ENCODE measurements around the gene KLF5.
"Not testable (repeated sequence)": the region's sequence is repeated elsewhere in the genome, so short reads cannot be mapped to it uniquely, and the experiment has no call there.

Gene KLF5

DNA sequence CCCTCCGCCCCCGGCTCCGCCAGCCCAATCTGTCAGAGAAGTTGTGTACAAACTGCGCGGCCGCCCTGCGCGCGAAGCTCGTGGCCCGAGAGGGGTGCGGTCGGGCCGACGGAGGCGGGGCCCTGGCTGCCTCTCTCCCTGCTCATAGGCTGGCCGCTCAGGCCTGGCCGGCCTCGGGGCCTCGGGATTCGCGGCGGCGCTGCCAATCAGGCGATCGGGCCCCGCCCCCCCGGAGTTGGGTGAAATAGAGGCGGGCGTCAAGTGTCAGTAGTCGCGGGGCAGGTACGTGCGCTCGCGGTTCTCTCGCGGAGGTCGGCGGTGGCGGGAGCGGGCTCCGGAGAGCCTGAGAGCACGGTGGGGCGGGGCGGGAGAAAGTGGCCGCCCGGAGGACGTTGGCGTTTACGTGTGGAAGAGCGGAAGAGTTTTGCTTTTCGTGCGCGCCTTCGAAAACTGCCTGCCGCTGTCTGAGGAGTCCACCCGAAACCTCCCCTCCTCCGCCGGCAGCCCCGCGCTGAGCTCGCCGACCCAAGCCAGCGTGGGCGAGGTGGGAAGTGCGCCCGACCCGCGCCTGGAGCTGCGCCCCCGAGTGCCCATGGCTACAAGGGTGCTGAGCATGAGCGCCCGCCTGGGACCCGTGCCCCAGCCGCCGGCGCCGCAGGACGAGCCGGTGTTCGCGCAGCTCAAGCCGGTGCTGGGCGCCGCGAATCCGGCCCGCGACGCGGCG lies at the start of gene KLF5:
Gene KLF5, plus strand, starts transcription at position 270 of the 724 bp plus-strand sequence. Its CDS starts 323 bp downstream, at position 593.
- DNase-seq (ENCODE audit: low spot score): peak; percentile 86

- DNase-seq (ENCODE audit: low spot score): no peak
These were observed 47.1 kb upstream of the KLF5 start for GRCh38 chr13:73011751-73012150.

GRCh38 chr13:73015805-73016204 lies 43.0 kb upstream of the KLF5 start:
- DNase-seq (ENCODE audit: low spot score): no peak

DNA sequence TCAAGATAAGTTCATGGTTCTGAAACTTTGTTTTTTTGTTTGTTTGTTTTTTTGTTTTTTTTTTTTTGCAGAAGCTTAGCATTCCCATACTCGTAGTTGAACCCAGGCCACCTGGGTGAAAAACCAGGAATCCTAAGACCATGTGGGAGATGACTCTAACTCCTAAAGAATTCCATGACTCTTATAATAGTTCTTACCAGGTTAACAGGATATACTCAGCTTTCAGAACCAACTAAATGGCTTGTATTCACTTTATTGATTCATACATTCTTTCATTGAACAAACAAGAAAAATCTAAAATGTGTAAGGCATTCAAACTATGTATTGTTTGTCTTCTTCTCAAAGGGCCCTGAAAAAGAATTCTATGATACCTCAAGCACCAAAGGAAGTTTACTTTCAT lies 40.5 kb upstream of the KLF5 start:
- no peak for DNase-seq (ENCODE audit: low spot score)

- DNase-seq (ENCODE audit: low spot score): no peak
These were observed 33.4 kb upstream of the KLF5 start for GRCh38 chr13:73025217-73026012.

- DNase-seq (ENCODE audit: low spot score): no peak
These were observed 23.9 kb upstream of the KLF5 start for GRCh38 chr13:73034901-73035300.

GRCh38 chr13:73035660-73036059 lies 23.1 kb upstream of the KLF5 start:
- no peak for DNase-seq (ENCODE audit: low spot score)

DNA sequence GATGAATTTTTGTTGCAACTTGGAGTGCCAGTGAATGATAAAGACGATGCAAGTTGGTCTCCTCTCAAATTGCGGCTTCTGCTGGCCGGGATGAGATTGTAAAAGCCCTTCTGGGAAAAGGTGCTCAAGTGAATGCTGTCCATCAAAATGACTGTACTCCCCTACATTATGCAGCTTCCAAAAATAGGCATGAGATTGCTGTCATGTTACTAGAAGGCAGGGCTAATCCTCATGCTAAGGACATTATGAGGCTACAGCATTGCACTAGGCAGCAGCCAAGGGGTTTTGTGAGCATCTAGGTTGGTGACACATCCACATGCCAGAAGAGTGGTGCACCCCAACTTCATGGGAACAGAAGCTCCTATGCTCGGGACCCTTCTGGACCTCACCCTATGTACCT lies 22.2 kb upstream of the KLF5 start:
- no peak for DNase-seq (ENCODE audit: low spot score)

DNA sequence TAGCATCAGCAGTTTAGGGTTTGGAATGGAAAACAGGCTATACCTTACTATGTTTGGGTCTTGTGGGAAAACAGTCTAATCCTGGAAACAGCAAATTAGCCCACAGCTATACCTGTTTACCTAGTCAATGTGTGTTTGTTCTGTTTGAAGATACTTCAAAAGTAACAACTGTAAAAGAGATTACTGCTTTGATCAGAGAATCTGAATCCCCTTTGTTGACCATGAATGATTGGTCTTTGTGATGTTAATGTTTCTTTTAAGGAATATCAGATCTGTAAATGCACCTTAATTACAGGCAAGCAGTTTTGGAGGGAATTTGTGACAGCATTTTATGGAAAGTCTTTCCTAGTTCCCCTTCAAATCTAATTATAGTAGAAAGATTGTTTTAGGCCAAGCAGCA lies 20.7 kb upstream of the KLF5 start:
- no peak for DNase-seq (ENCODE audit: low spot score)

- DNase-seq (ENCODE audit: low spot score): peak; percentile 29
These were observed 19.4 kb upstream of the KLF5 start for GRCh38 chr13:73039201-73040108.

DNA sequence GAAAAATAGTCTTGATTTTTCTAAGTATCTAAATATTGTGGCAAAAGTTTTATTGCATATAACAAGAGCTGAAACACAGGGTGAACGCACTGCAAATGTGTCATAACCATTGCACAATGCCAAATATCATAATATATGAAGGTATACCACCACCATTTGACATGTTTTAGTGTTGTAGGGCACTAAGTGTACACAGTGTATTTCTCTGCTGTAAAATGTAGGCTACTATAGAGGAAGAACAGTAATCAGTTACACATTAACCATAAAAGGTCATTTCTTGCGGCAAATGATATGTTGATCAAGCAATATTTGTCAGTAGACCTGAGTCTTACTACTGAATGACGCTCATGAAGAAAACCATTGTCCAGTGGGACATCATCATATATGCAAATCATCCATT lies 18.3 kb upstream of the KLF5 start:
- no peak for DNase-seq (ENCODE audit: low spot score)

DNA sequence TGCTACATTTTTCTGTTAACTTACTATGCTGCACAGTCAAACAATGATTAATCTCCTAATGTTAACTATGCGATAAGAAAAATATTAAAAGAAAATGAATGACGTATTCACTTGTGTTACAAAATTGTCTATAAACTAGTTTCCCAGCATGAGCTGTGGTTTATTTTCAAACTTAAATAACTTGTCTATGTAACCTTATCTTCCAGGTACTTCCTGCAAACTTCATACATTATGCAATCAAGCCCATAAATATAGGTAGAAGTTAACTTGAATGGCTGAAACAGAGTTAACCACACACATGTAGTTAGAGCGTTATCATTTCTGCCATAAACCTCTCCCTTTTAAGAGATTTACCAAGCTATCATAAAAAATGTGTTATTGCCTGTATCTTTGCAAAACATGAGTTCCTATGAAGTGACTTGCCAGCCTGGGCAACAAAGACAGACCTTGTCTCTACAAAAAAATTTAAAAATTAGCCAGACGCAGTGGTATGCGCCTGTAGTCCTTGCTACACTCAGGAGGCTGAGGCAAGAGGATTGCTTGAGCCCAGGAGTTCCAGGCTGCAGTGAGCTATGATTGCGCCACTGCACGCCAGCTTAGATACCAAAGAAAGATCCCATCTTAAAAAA lies 17.7 kb upstream of the KLF5 start:
- DNase-seq (ENCODE audit: low spot score): no peak

GRCh38 chr13:73045031-73045430 lies 13.8 kb upstream of the KLF5 start:
- no peak for DNase-seq (ENCODE audit: low spot score)

GRCh38 chr13:73048615-73049014 lies 10.2 kb upstream of the KLF5 start:
- DNase-seq (ENCODE audit: low spot score): not testable (repeated sequence)

DNA sequence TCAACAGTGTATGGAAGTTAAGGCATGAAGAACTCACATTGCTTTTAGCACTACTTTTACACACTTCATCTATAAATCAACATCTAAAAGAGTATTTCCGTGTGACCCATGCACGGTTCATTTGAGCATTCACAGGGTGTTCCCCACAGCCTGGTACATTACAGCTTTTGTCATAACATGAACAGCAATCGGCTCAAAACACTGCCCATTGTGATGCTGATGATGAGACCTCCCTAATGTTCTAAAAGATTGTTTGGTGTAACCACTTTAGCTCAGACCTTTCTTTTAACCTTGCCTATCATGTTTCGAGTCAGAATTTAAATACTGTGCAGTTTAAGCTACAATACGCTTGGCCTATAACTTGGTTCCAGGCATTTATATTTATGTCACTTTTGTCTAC lies 4.1 kb upstream of the KLF5 start:
- DNase-seq (ENCODE audit: low spot score): no peak

- DNase-seq (ENCODE audit: low spot score): no peak
These were observed 2.8 kb upstream of the KLF5 start for GRCh38 chr13:73055813-73056564.

DNA sequence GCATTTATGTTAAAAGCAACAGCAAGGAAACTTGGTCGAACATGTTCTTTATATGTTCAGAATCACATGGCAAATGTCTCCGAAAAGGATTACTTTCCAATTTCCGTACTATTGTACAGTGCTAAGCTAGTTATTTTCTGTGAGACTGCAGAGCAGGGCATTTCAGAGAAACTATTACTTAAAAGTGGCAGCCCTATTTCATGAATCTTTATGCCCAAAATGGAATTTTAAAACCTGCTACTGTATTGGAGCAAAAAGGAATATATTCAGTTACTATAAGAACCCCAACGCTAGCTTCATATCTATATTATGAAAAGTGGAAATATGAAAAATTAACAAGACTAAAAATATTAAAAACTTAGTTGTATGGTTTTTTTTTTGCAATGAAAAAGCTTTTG lies 2.2 kb upstream of the KLF5 start:
- DNase-seq (ENCODE audit: low spot score): no peak

GRCh38 chr13:73057284-73058063 lies 1.3 kb upstream of the KLF5 start:
- DNase-seq (ENCODE audit: low spot score): no peak

GRCh38 chr13:73058064-73058313 lies 816 bp upstream of the KLF5 start:
- DNase-seq (ENCODE audit: low spot score): no peak

DNA sequence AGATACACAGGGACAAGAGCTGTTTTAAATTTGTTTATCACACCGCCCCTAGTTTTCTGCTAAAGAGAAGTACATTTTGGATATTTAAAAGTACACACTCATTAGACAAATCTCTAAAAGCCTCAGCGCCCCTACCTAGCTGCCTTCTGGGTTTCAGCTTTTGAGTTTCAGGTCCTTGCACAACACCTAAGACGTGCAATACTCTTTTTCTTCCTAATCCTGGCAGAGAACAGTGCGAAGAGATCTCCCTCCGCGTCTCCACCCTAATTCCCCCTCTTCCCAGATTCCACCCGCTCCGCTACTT lies 421 bp upstream of the KLF5 start:
- no peak for DNase-seq (ENCODE audit: low spot score)

Measured in putamen (tissue), 1 donor.